RWPE2 (cell line): ENCODE measurements around the gene PPP1R27.

Experiments
- ATAC-seq: fragments of 200-7000 bp; cut with Tn5 transposase; 3 replicates; pipeline ENCODE4 v1.9.1; 2021; ENCODE audit warnings: low read depth
- DNase-seq: peaks from one replicate; pipeline ENCODE4 v3.0.0-alpha.2; 2020; ENCODE audit warnings: low spot score
- H3K27ac ChIP-seq: fragments of 450-650 bp; 2 replicates; pipeline ENCODE4 v1.5.1; 2017; ENCODE audit warnings: mild to moderate bottlenecking; ENCODE audit not compliant: poor library complexity, severe bottlenecking
- H3K27me3 ChIP-seq: fragments of 250-450 bp; sonication (Bioruptor Pico); 2 replicates; pipeline ENCODE4 v1.5.1; 2021; ENCODE audit warnings: mild to moderate bottlenecking, moderate library complexity; ENCODE audit not compliant: insufficient read depth, poor library complexity, severe bottlenecking
- H3K36me3 ChIP-seq: fragments of 250-450 bp; sonication (Bioruptor Pico); 2 replicates; pipeline ENCODE4 v1.5.1; 2020; ENCODE audit warnings: low read depth, mild to moderate bottlenecking, moderate library complexity
- H3K4me1 ChIP-seq: fragments of 250-450 bp; sonication (Bioruptor Pico); 2 replicates; pipeline ENCODE4 v1.5.1; 2021; ENCODE audit warnings: mild to moderate bottlenecking, moderate library complexity; ENCODE audit not compliant: insufficient read depth, poor library complexity, severe bottlenecking
- H3K4me3 ChIP-seq: fragments of 250-450 bp; sonication (Bioruptor Pico); 2 replicates; pipeline ENCODE4 v1.5.1; 2021; ENCODE audit warnings: mild to moderate bottlenecking, moderate library complexity; ENCODE audit not compliant: severe bottlenecking
- H3K9me3 ChIP-seq: fragments of 250-450 bp; sonication (Bioruptor Pico); 2 replicates; pipeline ENCODE4 v1.5.1; 2021; ENCODE audit warnings: mild to moderate bottlenecking, moderate library complexity; ENCODE audit not compliant: severe bottlenecking
- TF ChIP-seq, protein P1 (sequence below): fragments of 450-650 bp; IDR thresholded peaks from one replicate; pipeline ENCODE4 v1.5.1; 2017; ENCODE audit warnings: mild to moderate bottlenecking, moderate library complexity; ENCODE audit not compliant: poor library complexity, severe bottlenecking

PPP1R27 gene

DNA sequence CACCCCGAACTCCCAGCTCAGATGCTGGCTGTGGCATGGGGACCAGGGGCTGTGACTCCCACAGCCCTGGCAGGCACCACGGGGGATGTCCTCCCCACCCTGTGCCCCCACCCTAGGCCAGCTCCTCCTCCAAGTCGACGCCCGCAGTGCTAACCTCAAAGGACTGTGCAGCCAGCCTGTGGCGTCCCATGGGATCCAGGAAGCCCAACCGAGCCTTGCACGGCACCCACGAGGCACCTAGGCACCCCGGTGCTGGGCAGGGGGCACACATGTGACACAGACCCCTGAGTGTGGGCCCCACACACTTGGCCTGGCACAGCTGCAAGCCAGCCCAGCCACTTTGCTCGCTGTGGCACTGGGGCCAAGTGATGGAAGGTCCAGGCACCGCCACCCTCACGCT lies 27.0 kb downstream of the PPP1R27 start:
- H3K36me3 ChIP-seq = no peaks in the 10 kb centered on the region
- ATAC-seq (no peak), DNase-seq (peak; percentile 76)
- no peak overlapping the region for H3K4me3 ChIP-seq
- no peaks in the 10 kb centered on the region for H3K9me3 ChIP-seq
- TF ChIP-seq, protein P1, sequence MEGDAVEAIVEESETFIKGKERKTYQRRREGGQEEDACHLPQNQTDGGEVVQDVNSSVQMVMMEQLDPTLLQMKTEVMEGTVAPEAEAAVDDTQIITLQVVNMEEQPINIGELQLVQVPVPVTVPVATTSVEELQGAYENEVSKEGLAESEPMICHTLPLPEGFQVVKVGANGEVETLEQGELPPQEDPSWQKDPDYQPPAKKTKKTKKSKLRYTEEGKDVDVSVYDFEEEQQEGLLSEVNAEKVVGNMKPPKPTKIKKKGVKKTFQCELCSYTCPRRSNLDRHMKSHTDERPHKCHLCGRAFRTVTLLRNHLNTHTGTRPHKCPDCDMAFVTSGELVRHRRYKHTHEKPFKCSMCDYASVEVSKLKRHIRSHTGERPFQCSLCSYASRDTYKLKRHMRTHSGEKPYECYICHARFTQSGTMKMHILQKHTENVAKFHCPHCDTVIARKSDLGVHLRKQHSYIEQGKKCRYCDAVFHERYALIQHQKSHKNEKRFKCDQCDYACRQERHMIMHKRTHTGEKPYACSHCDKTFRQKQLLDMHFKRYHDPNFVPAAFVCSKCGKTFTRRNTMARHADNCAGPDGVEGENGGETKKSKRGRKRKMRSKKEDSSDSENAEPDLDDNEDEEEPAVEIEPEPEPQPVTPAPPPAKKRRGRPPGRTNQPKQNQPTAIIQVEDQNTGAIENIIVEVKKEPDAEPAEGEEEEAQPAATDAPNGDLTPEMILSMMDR = no peak
- no peaks in the 10 kb centered on the region for H3K4me1 ChIP-seq
- peaks cover 53% of the 10 kb centered on the region for H3K27me3 ChIP-seq
- H3K27ac ChIP-seq = no peak overlapping the region

DNA sequence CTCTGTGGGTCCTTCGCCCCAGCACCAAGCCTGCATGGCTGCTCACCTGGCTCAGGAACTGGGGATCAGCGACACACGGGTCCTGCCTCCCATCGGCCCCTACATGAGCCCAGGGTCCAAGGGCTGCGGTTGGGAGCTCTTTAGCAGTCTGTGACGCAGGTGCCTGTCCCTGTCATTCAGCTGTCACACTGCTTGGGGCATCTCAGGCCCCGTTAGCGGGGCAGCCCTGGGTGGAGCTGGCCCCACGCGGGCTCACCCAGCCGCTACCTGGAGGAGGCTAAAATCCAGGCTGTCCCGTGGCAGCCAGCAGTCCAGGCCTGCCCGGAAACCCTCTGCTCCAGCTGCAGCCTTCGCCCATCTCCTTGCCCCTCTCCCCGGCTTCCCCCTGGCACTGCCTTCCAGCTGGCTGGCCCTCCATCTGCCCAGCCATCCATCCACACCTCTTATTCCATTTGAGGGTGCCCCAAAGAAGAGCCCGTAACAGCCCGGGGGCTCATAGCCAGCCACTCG lies 27.6 kb downstream of the PPP1R27 start:
- H3K27ac ChIP-seq = no peak overlapping the region
- no peaks in the 10 kb centered on the region for H3K9me3 ChIP-seq
- no peak overlapping the region for H3K4me3 ChIP-seq
- TF ChIP-seq, protein P1 = no peak
- H3K36me3 ChIP-seq = no peaks in the 10 kb centered on the region
- no peaks in the 10 kb centered on the region for H3K4me1 ChIP-seq
- DNase-seq = peak; percentile 63
- H3K27me3 ChIP-seq = peaks cover 59% of the 10 kb centered on the region
- ATAC-seq = peak; percentile 24; the same call in 1 of the 3 replicates

GRCh38 chr17:81806461-81807209 lies 28.2 kb downstream of the PPP1R27 start:
- Histone ChIP-seq H3K27ac (no peak overlapping the region), H3K27me3 (peaks cover 65% of the 10 kb centered on the region), H3K36me3 (no peaks in the 10 kb centered on the region), H3K4me3 (no peak overlapping the region), H3K4me1 (no peaks in the 10 kb centered on the region), H3K9me3 (no peaks in the 10 kb centered on the region)
- TF ChIP-seq, protein P1 = no peak
- DNase-seq (peak; percentile 65), ATAC-seq (peak; percentile 2; the same call in 1 of the 3 replicates)

DNA sequence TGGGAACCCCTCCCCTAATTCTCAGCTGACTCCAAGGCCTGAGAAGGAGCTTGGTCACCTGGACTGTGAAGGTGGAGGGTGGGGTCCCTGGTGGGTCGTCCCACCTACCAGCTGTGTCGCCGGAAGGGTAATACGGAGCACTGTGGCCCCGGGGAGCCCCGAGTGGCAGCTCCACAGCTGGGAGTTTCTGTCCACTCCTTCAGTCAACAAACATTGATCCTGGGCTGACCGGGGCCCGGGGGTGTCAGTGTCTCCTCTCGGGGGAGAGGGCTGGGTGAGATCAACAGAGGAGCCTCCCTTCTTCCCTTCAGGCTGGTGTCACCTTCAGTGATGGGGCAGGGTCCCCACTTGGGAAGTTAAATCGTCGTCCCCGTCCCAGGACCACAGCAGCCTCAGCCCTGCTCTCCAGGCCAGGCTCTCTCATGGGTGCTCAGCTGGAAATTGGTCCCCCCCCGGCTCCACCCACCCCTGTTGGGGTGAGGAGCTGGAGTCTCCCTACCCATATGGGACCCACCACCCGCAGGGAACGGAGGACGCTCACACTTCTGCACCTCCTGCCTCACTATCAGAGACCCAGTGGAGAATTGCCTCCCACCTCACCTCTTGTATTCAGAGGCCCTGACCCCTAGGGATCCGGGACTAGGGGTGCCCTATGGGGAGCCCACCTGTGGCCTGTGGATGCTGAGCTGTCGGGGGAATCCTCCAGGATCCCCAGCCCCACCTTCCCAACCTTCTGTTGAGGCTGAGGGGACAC lies 29.0 kb downstream of the PPP1R27 start:
- no peak for ATAC-seq

More for the DNA sequence above, 29.0 kb downstream of the PPP1R27 start:
- Histone ChIP-seq H3K36me3 (no peaks in the 10 kb centered on the region), H3K9me3 (no peaks in the 10 kb centered on the region), H3K27ac (no peak overlapping the region), H3K4me3 (no peak overlapping the region), H3K27me3 (peaks cover 66% of the 10 kb centered on the region), H3K4me1 (no peaks in the 10 kb centered on the region)
- DNase-seq = peak; percentile 71
- TF ChIP-seq, protein P1 = no peak
